Measurements from ENCODE around the gene MARCHF6.

MARCHF6 gene

GRCh38 chr5:10400831-10401230 is 47.3 kb downstream of the MARCHF6 start:
- H3K4me1 ChIP-seq (ENCODE audit: insufficient read depth, low read length): no peaks in the 10 kb centered on the region
- no peaks in the 10 kb centered on the region; the same call in none of the 2 replicates for H3K36me3 ChIP-seq (ENCODE audit: insufficient read depth, low read length)
- no peak overlapping the region for H3K9ac ChIP-seq (ENCODE audit: low read depth, low read length)
- no peaks in the 10 kb centered on the region for H3K9me3 ChIP-seq (ENCODE audit: control insufficient read depth, insufficient read depth, low read length)

DNA sequence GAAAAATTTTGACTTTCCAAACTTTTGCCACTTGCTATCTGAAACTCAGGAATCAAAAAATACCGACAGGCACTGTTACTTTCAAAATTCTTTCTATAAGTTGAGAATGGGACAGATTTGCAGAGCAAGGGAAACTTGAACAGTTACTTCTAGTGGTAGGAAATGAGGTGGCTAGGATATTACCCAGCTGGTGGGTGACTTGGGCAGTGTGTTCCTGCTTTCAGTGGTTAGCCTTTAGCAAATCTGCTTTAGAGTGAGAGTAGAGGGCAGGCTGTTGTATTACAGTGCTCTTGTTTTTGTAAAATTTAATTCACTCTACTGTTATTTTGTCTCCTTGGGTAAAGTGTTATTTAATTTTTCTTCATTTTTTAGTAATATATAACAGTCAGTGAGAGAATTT is 48.0 kb downstream of the MARCHF6 start:
- no peaks in the 10 kb centered on the region for H3K4me1 ChIP-seq (ENCODE audit: insufficient read depth, low read length)
- H3K36me3 ChIP-seq (ENCODE audit: insufficient read depth, low read length): no peaks in the 10 kb centered on the region; the same call in none of the 2 replicates
- H3K9ac ChIP-seq (ENCODE audit: low read depth, low read length): no peak overlapping the region
- no peaks in the 10 kb centered on the region for H3K9me3 ChIP-seq (ENCODE audit: control insufficient read depth, insufficient read depth, low read length)

All from ES-I3 (cell line).